Stimulated activated CD8-positive, alpha-beta memory T cell treated with anti-CD3 and anti-CD28 coated beads, Interleukin-15, amount 100 ng/mL, for 24 hours (primary cell): ENCODE data around the gene TRUB2.

ENCODE experiments used
- DNase-seq: peaks from one replicate; pipeline ENCODE4 v3.0.0-alpha.2; 2020; ENCODE audit warnings: low read depth

The TRUB2 gene

DNA sequence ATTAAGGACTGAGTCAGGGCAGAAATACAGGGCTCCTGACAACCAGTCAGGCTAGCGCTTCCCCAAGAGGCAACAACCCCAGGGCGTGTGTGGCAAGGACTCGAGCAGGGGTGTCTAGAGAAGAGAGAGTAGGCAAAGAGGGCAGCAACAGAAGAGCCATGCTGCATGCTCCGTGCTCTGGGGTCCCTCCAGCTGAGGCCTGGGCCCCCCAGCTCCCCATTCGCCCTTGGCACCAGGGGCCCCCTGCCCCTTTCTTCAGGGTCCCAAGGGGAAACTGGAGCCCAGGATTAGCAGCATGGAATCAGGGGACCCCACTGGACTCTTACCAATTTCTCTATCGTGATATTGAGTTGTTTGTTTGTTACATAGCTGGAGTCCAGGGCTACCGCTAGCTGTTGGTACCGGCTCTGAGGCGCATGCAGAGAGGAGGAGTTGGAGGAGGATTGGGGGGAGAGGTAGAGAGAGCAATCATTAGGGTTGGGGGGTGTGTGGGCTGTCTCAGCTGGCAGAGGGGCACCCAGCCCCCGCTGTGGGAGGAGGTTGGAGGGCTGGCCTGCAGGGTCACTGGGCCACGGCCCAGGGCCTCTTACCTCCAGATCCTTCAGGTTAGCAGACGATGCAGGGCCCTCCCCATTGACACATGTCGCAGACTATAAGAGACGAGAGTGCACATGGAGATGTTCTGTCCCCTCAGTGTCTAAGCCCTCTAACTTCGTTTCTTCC is 55.2 kb downstream of the TRUB2 start:
- DNase-seq = no peak

GRCh38 chr9:128265348-128265847 is 56.8 kb downstream of the TRUB2 start:
- no peak for DNase-seq

DNA sequence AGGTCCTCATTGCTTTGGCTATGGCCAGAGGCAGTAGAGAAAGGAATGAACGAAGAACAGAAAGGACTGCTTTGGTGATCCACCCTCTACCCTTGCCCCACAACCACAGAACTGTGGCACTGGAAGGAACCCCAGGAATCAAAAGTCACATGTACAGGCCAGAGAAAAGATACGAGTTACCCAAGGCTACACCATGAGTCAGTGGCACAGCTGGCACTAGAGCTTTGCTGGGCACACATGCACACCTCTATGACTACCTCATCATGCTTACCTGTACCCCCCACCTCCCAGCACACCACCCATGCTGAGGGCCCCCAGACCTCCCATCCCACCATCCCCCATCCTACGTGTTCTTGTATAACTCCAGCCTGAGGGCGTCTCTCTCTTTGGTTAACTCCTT is 59.6 kb downstream of the TRUB2 start:
- no peak for DNase-seq

- DNase-seq = no peak
Observed at GRCh38 chr9:128260340-128260739, 61.9 kb downstream of the TRUB2 start.

DNA sequence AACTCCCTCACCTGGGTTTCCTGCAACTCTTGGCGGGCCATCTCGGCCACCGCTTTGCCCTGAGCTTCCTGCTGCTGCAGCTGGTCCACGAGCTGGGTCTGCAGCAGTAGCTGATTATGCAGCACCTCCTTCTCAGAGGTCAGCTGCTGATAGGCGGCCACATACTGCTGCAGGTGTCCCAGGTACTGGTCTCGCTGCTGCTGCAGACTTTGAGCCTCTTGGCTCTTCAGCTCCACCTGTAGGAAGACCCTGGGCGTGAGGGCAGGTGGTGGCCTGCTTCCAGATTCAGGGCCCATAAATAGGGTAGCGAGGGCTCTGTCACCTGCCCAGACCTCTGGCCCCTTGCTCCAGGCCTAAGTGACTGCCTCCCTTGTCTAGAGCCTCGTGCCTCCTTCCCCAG is 63.1 kb downstream of the TRUB2 start:
- no peak for DNase-seq

- DNase-seq = no peak
Observed at GRCh38 chr9:128258326-128258725, 63.9 kb downstream of the TRUB2 start.

DNA sequence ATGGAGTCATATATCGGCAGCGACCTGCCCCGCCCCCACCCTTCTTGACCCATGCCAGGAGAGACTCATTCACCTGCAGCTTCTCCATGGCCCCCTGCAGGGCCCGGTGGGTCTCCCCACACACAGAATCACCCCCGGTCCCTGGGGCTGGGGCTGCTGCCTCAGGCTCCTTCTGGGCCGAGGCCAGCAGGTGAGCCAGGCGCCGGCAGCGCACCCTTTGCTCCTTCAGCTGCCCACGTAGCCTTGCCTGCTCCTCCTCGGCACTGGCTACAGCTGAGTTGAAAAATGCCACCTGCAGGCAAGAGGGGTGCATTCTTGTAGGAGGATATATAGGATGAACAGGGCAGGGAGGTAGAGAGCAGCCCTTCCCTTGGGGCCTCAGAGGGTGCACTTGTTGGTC is 64.3 kb downstream of the TRUB2 start:
- no peak for DNase-seq

GRCh38 chr9:128257086-128257825 is 65.0 kb downstream of the TRUB2 start:
- DNase-seq = no peak
